ENCODE measurements around the gene LRP1B.

LRP1B gene

DNA sequence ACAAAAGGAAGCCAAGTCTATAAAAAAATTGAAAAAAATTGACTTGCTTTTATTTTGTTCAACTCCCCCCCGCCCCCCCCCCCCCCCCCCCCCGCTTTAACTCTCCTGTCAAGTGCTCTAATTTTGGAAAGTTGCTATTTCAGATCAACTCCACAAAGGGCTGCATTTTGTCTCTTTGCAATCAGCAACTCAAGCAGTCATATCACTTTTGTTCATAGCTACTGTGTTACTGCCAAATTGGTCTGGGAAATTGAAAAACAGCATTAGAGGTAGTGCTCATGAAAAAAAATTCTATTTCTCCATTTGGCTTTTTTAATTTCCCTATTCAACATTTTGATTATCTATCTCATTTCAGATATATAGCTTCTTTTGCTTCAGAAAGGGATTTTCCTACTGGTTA, 531.8 kb downstream of the LRP1B start:
- TF ChIP-seq CTCF (IDR thresholded peaks at IDR 0.05; ENCODE audit: low read depth, low read length): no peak
- DNase-seq (ENCODE audit: extremely low read depth, low read depth): no peak

- DNase-seq (ENCODE audit: extremely low read depth, low read depth): no peak
- no peak for TF ChIP-seq CTCF (IDR thresholded peaks at IDR 0.05; ENCODE audit: low read depth, low read length)
Measured at GRCh38 chr2:141595316-141595920, 535.4 kb downstream of the LRP1B start.

GRCh38 chr2:141591787-141592186, 539.0 kb downstream of the LRP1B start:
- no peak for TF ChIP-seq CTCF (IDR thresholded peaks at IDR 0.05; ENCODE audit: low read depth, low read length)
- no peak for DNase-seq (ENCODE audit: extremely low read depth, low read depth)

DNA sequence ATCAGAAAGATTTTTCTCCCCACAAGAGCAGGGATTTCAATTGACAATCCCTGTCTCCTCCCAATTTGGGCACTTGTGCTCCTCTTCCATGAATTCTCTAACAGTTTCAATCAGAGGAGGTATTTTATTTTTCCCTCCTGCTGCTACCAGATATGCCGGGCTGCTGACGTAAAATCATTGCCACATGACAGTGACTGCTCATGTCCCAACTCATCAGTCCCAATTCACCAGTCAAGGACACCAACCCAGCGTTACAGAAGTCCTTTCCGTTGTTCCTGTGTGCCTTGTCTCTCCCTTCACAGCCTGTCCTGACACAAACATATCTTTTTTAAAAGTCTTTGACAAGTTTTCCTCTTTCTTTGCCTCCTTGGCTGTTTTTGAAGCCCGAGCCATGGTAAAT, 540.2 kb downstream of the LRP1B start:
- DNase-seq (ENCODE audit: extremely low read depth, low read depth): no peak

GRCh38 chr2:141589314-141589713, 541.5 kb downstream of the LRP1B start:
- TF ChIP-seq CTCF (IDR thresholded peaks at IDR 0.05; ENCODE audit: low read depth, low read length): no peak
- no peak for DNase-seq (ENCODE audit: extremely low read depth, low read depth)

More for the DNA sequence above, 540.2 kb downstream of the LRP1B start:
- no peak for TF ChIP-seq CTCF (IDR thresholded peaks at IDR 0.05; ENCODE audit: low read depth, low read length)

DNA sequence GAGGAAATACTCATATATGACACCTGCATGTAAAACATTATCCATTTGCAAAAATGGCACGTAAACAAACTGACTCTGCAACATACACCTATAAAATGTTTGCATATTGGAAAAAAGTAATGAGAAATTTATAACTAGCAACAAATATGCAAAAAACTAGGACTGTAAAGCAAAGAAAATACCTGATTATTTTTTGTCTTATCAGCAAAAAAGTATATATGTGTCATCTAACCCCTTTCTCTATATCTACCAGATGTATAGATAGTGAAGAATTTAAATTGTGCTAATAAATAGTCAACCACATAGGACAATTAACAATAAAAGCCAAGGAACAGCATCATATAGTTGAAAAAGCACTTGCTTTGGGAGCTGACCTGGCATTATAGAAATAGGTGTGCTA, 543.8 kb downstream of the LRP1B start:
- no peak for DNase-seq (ENCODE audit: extremely low read depth, low read depth)
- TF ChIP-seq CTCF (IDR thresholded peaks at IDR 0.05; ENCODE audit: low read depth, low read length): no peak

DNA sequence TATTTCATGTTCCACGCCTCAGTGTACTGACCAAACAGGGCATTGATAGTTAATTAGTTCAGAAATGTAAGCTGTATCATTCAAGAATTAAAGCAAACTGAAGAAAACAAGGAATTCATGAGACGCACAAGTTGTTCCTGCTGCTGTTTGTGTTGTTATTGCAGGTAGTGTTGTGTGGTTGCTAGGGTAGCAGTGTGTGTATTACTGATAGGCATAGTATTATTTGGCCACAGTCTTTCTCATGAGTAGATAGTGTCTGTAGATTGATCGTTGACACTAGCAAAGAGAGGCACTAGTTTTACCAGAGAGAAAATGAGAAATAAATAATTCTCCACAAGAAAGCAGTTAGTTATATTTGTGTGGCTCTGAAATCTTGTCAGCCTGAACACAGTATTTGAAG, 548.6 kb downstream of the LRP1B start:
- no peak for DNase-seq (ENCODE audit: extremely low read depth, low read depth)

More for the DNA sequence above, 548.6 kb downstream of the LRP1B start:
- TF ChIP-seq CTCF (IDR thresholded peaks at IDR 0.05; ENCODE audit: low read depth, low read length): no peak

All from AG09319 (cell line).